HEK293 (cell line): ENCODE data around the gene CMTM1.

ENCODE experiments used
- ATF2 ChIP-seq: fragments of 450-650 bp; formaldehyde crosslinking; IDR thresholded peaks from 2 replicates; pipeline ENCODE4 v1.5.1; 2016; ENCODE audit warnings: missing biosample characterization, missing genetic modification characterization, low read depth
- FEZF1 ChIP-seq: fragments of 450-650 bp; formaldehyde crosslinking; IDR thresholded peaks from 2 replicates; pipeline ENCODE4 v1.5.1; 2016; ENCODE audit warnings: missing biosample characterization, missing genetic modification characterization
- GFI1B ChIP-seq: fragments of 450-650 bp; formaldehyde crosslinking; IDR thresholded peaks from 2 replicates; pipeline ENCODE4 v1.5.1; 2016; ENCODE audit warnings: missing biosample characterization, missing genetic modification characterization
- IKZF3 ChIP-seq: fragments of 450-650 bp; IDR thresholded peaks from 2 replicates; pipeline ENCODE4 v1.5.0; 2018; ENCODE audit warnings: missing biosample characterization, mild to moderate bottlenecking, missing genetic modification characterization, moderate library complexity
- INSM2 ChIP-seq: fragments of 450-650 bp; formaldehyde crosslinking; IDR thresholded peaks from 2 replicates; pipeline ENCODE4 v1.5.1; 2016; ENCODE audit warnings: missing biosample characterization, missing genetic modification characterization
- KLF8 ChIP-seq: fragments of 450-650 bp; formaldehyde crosslinking; IDR thresholded peaks from 2 replicates; pipeline ENCODE4 v1.5.1; 2016; ENCODE audit warnings: missing biosample characterization, missing genetic modification characterization
- KLF9 ChIP-seq: fragments of 450-650 bp; formaldehyde crosslinking; IDR thresholded peaks from 2 replicates; pipeline ENCODE4 v1.5.1; 2016; ENCODE audit warnings: missing biosample characterization, missing genetic modification characterization, low read depth
- OVOL3 ChIP-seq: fragments of 450-650 bp; formaldehyde crosslinking; IDR thresholded peaks from 2 replicates; pipeline ENCODE4 v1.5.1; 2016; ENCODE audit warnings: missing biosample characterization, missing genetic modification characterization
- PRDM1 ChIP-seq: fragments of 450-650 bp; formaldehyde crosslinking; IDR thresholded peaks from 2 replicates; pipeline ENCODE4; 2016; ENCODE audit warnings: missing biosample characterization, missing genetic modification characterization
- SCRT2 ChIP-seq: fragments of 450-650 bp; formaldehyde crosslinking; IDR thresholded peaks from 2 replicates; pipeline ENCODE4 v1.5.1; 2016; ENCODE audit warnings: missing biosample characterization, missing genetic modification characterization
- SP7 ChIP-seq: fragments of 450-650 bp; formaldehyde crosslinking; IDR thresholded peaks from 2 replicates; pipeline ENCODE4 v1.5.1; 2016; ENCODE audit warnings: missing biosample characterization, missing genetic modification characterization
- TCF7L2 ChIP-seq: IDR thresholded peaks from 2 replicates; pipeline ENCODE4 v1.6.1; 2011; ENCODE audit warnings: low read depth, mild to moderate bottlenecking, inconsistent platforms, low read length, moderate library complexity, borderline replicate concordance
- ZNF10 ChIP-seq: fragments of 450-650 bp; formaldehyde crosslinking; IDR thresholded peaks from 2 replicates; pipeline ENCODE4 v1.5.1; 2017; ENCODE audit warnings: missing biosample characterization, missing genetic modification characterization
- ZNF112 ChIP-seq: fragments of 450-650 bp; formaldehyde crosslinking; IDR thresholded peaks from 2 replicates; pipeline ENCODE4 v1.5.0; 2017; ENCODE audit warnings: missing biosample characterization, missing genetic modification characterization
- ZNF132 ChIP-seq: fragments of 450-650 bp; formaldehyde crosslinking; IDR thresholded peaks from 2 replicates; pipeline ENCODE4 v1.5.1; 2017; ENCODE audit warnings: missing biosample characterization, missing genetic modification characterization, borderline replicate concordance
- ZNF202 ChIP-seq: fragments of 450-650 bp; formaldehyde crosslinking; IDR thresholded peaks from 2 replicates; pipeline ENCODE4 v1.5.1; 2016; ENCODE audit warnings: missing biosample characterization, missing genetic modification characterization, borderline replicate concordance
- ZNF214 ChIP-seq: fragments of 450-650 bp; formaldehyde crosslinking; IDR thresholded peaks from 2 replicates; pipeline ENCODE4 v1.5.1; 2017; ENCODE audit warnings: missing biosample characterization, mild to moderate bottlenecking, missing genetic modification characterization, borderline replicate concordance
- ZNF248 ChIP-seq: fragments of 450-650 bp; formaldehyde crosslinking; IDR thresholded peaks from 2 replicates; pipeline ENCODE4 v1.5.1; 2017; ENCODE audit warnings: missing biosample characterization, missing genetic modification characterization
- ZNF302 ChIP-seq: fragments of 450-650 bp; formaldehyde crosslinking; IDR thresholded peaks from 2 replicates; pipeline ENCODE4 v1.5.1; 2016; ENCODE audit warnings: missing biosample characterization, missing genetic modification characterization, low read depth
- ZNF391 ChIP-seq: fragments of 450-650 bp; formaldehyde crosslinking; IDR thresholded peaks from 2 replicates; pipeline ENCODE4 v1.5.1; 2016; ENCODE audit warnings: low read depth, missing biosample characterization, missing genetic modification characterization, borderline replicate concordance
- ZNF394 ChIP-seq: fragments of 450-650 bp; formaldehyde crosslinking; IDR thresholded peaks from 2 replicates; pipeline ENCODE4 v1.5.1; 2016; ENCODE audit warnings: missing biosample characterization, missing genetic modification characterization, mild to moderate bottlenecking, moderate library complexity, borderline replicate concordance
- ZNF423 ChIP-seq: fragments of 450-650 bp; formaldehyde crosslinking; IDR thresholded peaks from 2 replicates; pipeline ENCODE4 v1.5.1; 2016; ENCODE audit warnings: missing biosample characterization, missing genetic modification characterization
- ZNF501 ChIP-seq: fragments of 450-650 bp; formaldehyde crosslinking; IDR thresholded peaks from 2 replicates; pipeline ENCODE4 v1.5.1; 2016; ENCODE audit warnings: missing biosample characterization, missing genetic modification characterization
- ZNF529 ChIP-seq: fragments of 450-650 bp; formaldehyde crosslinking; IDR thresholded peaks from 2 replicates; pipeline ENCODE4 v1.5.1; 2017; ENCODE audit warnings: missing genetic modification characterization, missing biosample characterization; ENCODE audit not compliant: insufficient replicate concordance
- ZNF544 ChIP-seq: fragments of 450-650 bp; formaldehyde crosslinking; IDR thresholded peaks from 2 replicates; pipeline ENCODE4 v1.5.0; 2017; ENCODE audit warnings: missing biosample characterization, missing genetic modification characterization
- ZNF548 ChIP-seq: fragments of 450-650 bp; formaldehyde crosslinking; IDR thresholded peaks from 2 replicates; pipeline ENCODE4 v1.5.1; 2016; ENCODE audit warnings: missing biosample characterization, missing genetic modification characterization
- ZNF626 ChIP-seq: fragments of 450-650 bp; sonication (Bioruptor Pico); formaldehyde crosslinking; IDR thresholded peaks from 2 replicates; pipeline ENCODE4 v1.5.1; 2018; ENCODE audit warnings: missing biosample characterization, missing genetic modification characterization, inconsistent platforms
- ZNF629 ChIP-seq: fragments of 450-650 bp; formaldehyde crosslinking; IDR thresholded peaks from 2 replicates; pipeline ENCODE4 v1.5.1; 2017; ENCODE audit warnings: missing biosample characterization, missing genetic modification characterization
- ZNF639 ChIP-seq: fragments of 450-650 bp; formaldehyde crosslinking; IDR thresholded peaks from 2 replicates; pipeline ENCODE4 v1.5.1; 2016; ENCODE audit warnings: missing biosample characterization, missing genetic modification characterization
- ZNF792 ChIP-seq: fragments of 450-650 bp; formaldehyde crosslinking; IDR thresholded peaks from 2 replicates; pipeline ENCODE4 v1.5.1; 2016; ENCODE audit warnings: missing biosample characterization, missing genetic modification characterization
- ZNF837 ChIP-seq: fragments of 450-650 bp; formaldehyde crosslinking; IDR thresholded peaks from 2 replicates; pipeline ENCODE4 v1.5.1; 2016; ENCODE audit warnings: missing biosample characterization, missing genetic modification characterization
- ZXDB ChIP-seq: fragments of 450-650 bp; formaldehyde crosslinking; IDR thresholded peaks from 2 replicates; pipeline ENCODE4 v1.5.1; 2016; ENCODE audit warnings: missing biosample characterization, missing genetic modification characterization
- TF ChIP-seq, protein P1 (sequence below): fragments of 450-650 bp; formaldehyde crosslinking; IDR thresholded peaks from 2 replicates; pipeline ENCODE4 v1.5.1; 2017; ENCODE audit warnings: missing biosample characterization, missing genetic modification characterization
- TF ChIP-seq, protein P2 (sequence below): fragments of 450-650 bp; formaldehyde crosslinking; IDR thresholded peaks from 2 replicates; pipeline ENCODE4 v1.5.1; 2017; ENCODE audit warnings: missing biosample characterization, missing genetic modification characterization

The CMTM1 gene

GRCh38 chr16:66552286-66553177 is 13.7 kb upstream of the CMTM1 start, which contains the start of gene CKLF (continued):
- no peak for TF ChIP-seq ZNF792
- TF ChIP-seq ZNF423 = no peak
- no peak for TF ChIP-seq ZNF639
- TF ChIP-seq ZNF214 (tag by site-specific recombination) = no peak
- peak; percentile 55; the same call in 1 of the 2 replicates for TF ChIP-seq SCRT2 (tag by site-specific recombination)
- peak; percentile 88 for TF ChIP-seq KLF9 (tag by site-specific recombination)
- no peak for TF ChIP-seq GFI1B (tag by site-specific recombination)
- TF ChIP-seq ZNF202 (tag by site-specific recombination) = no peak
- peak; percentile 45; the same call in 1 of the 2 replicates for TF ChIP-seq OVOL3
- no peak for TF ChIP-seq ATF2 (tag by site-specific recombination)
- TF ChIP-seq ZNF302 (tag by site-specific recombination) = no peak
- TF ChIP-seq ZNF629 (tag by site-specific recombination) = 0 out of 2 replicates have a peak, but pooled peaks have one; percentile 21
- TF ChIP-seq ZNF548 (tag by site-specific recombination) = no peak
- TF ChIP-seq INSM2 (tag by site-specific recombination) = no peak
- TF ChIP-seq ZXDB (tag by site-specific recombination) = peak; percentile 85
- no peak; the same call in 1 of the 2 replicates for TF ChIP-seq ZNF394 (tag by site-specific recombination)
- TF ChIP-seq TCF7L2 = no peak
- 0 out of 2 replicates have a peak, but pooled peaks have one; percentile 57 for TF ChIP-seq KLF8 (tag by site-specific recombination)
- peak; percentile 60; the same call in 1 of the 2 replicates for TF ChIP-seq SP7 (tag by site-specific recombination)
- TF ChIP-seq, protein P1, sequence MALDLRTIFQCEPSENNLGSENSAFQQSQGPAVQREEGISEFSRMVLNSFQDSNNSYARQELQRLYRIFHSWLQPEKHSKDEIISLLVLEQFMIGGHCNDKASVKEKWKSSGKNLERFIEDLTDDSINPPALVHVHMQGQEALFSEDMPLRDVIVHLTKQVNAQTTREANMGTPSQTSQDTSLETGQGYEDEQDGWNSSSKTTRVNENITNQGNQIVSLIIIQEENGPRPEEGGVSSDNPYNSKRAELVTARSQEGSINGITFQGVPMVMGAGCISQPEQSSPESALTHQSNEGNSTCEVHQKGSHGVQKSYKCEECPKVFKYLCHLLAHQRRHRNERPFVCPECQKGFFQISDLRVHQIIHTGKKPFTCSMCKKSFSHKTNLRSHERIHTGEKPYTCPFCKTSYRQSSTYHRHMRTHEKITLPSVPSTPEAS (tag by site-specific recombination) = no peak
- TF ChIP-seq ZNF112 (tag by site-specific recombination) = no peak
- TF ChIP-seq ZNF10 (tag by site-specific recombination) = peak; percentile 64; the same call in 1 of the 2 replicates
- TF ChIP-seq ZNF391 = no peak
- peak; percentile 39; the same call in 1 of the 2 replicates for TF ChIP-seq PRDM1 (tag by site-specific recombination)
- TF ChIP-seq ZNF529 (tag by site-specific recombination) = no peak
- TF ChIP-seq ZNF501 (tag by site-specific recombination) = 0 out of 2 replicates have a peak, but pooled peaks have one; percentile 54
- TF ChIP-seq IKZF3 (tag by site-specific recombination) = peak; percentile 90
- no peak for TF ChIP-seq ZNF132 (tag by site-specific recombination)
- TF ChIP-seq ZNF544 (tag by site-specific recombination) = no peak
- TF ChIP-seq, protein P2, sequence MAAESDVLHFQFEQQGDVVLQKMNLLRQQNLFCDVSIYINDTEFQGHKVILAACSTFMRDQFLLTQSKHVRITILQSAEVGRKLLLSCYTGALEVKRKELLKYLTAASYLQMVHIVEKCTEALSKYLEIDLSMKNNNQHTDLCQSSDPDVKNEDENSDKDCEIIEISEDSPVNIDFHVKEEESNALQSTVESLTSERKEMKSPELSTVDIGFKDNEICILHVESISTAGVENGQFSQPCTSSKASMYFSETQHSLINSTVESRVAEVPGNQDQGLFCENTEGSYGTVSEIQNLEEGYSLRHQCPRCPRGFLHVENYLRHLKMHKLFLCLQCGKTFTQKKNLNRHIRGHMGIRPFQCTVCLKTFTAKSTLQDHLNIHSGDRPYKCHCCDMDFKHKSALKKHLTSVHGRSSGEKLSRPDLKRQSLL (tag by site-specific recombination) = peak; percentile 71
- no peak for TF ChIP-seq ZNF626 (tag by site-specific recombination)
- TF ChIP-seq ZNF837 (tag by site-specific recombination) = no peak
- TF ChIP-seq FEZF1 (tag by site-specific recombination) = no peak
- TF ChIP-seq ZNF248 (tag by site-specific recombination) = no peak
